Measurements from ENCODE around the gene BLACAT1. TPM values are rescaled to one million over a fixed set of nuclear protein-coding genes. Genes with fewer than 3 reads are reported as not detected.

BLACAT1 gene
- total RNA-seq, 4 donors from 2014 or later: 0.48 TPM; not detected in 3

DNA sequence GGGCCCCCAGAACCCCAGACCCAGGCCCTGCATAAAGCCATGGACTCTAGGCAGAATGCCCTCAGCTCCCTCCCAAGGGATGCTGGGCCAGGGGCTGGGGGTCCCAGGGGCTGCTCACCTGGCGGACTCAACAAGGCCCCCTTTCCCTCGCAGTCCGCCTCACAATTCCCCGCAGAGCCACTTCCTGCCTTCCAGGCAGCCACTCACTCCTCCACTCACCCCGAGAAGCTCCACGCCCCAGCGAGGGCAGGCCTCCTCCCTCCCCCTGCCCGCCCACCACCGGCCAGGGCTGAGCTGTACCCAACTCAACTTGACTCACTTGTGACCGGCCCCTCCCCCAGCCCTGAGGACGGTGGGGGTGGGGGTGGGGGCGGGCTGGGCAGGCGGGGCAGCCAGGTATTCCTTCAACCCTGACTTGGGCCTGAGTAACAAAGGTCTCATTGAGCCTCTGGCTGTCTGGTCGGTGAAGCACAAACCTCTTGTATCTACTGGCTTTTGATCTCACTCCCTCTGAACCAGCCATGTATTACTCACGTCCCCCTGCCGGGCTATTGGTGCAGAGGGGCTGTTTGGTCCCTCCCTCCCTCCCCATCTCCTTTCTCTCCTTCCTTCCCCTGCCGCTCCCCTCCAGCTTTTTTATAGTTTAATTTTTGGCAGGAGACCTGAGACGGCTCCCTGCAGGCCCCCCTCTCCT, 5.9 kb downstream of the BLACAT1 start:
- WGBS, 2 donors (ENCODE audit: low coverage in 1 of 2): 17 to 22% methylated on average over 5 to 17 of the region's 18 CpGs
- peak; percentile 72 for DNase-seq
- Histone ChIP-seq H3K4me3 (peak overlapping the region in 1 of 4 donors; percentile 17), H3K36me3 (no peaks in the 10 kb centered on the region), H3K4me1 (peaks cover 0 to 15% (median 9%) of the 10 kb centered on the region in 4 donors), H3K27ac (peak overlapping the region in 2 of 4 donors; percentile 31 to 33), H3K27me3 (peaks cover 52% of the 10 kb centered on the region), H3K9me3 (no peaks in the 10 kb centered on the region)
- in situ Hi-C loops (cut with MboI; ENCODE audit: low pct_ligation_motif_present in 1 of 4, low pct_unique_long_range_greater_than_20kb in 1 of 4, low sequenced_read_pairs in 3 of 4): no loop called here
- TF ChIP-seq POLR2A (IDR thresholded peaks at IDR 0.05) (peak; percentile 32), POLR2AphosphoS5 (IDR thresholded peaks at IDR 0.05) (no peak), CTCF (IDR thresholded peaks at IDR 0.05) (no peak), EP300 (IDR thresholded peaks at IDR 0.05; ENCODE audit: low read depth) (no peak)
- intact Hi-C loops (cut with DNase I; ENCODE audit: low total_unique reads): no loop called here

GRCh38 chr1:205449254-205449749, 6.5 kb downstream of the BLACAT1 start:
- WGBS, 2 donors (ENCODE audit: low coverage in 1 of 2): 68% methylated on average over 4 of the region's 4 CpGs; no CpG with 5 or more reads in 1 of the 2 donors
- peak overlapping the region in 1 of 4 donors; percentile 17 for H3K4me3 ChIP-seq
- H3K4me1 ChIP-seq: peaks cover 0 to 15% (median 9%) of the 10 kb centered on the region in 4 donors
- DNase-seq: no peak
- peak overlapping the region in 2 of 4 donors; percentile 31 to 33 for H3K27ac ChIP-seq
- in situ Hi-C loops (cut with MboI; ENCODE audit: low pct_ligation_motif_present in 1 of 4, low pct_unique_long_range_greater_than_20kb in 1 of 4, low sequenced_read_pairs in 3 of 4): no loop called here
- peaks cover 46% of the 10 kb centered on the region for H3K27me3 ChIP-seq
- TF ChIP-seq CTCF (IDR thresholded peaks at IDR 0.05) (no peak), POLR2AphosphoS5 (IDR thresholded peaks at IDR 0.05) (no peak), POLR2A (IDR thresholded peaks at IDR 0.05) (no peak), EP300 (IDR thresholded peaks at IDR 0.05; ENCODE audit: low read depth) (no peak)
- intact Hi-C loops (cut with DNase I; ENCODE audit: low total_unique reads): no loop called here
- H3K9me3 ChIP-seq: no peaks in the 10 kb centered on the region
- H3K36me3 ChIP-seq: no peaks in the 10 kb centered on the region

- TF ChIP-seq POLR2A (IDR thresholded peaks at IDR 0.05): no peak
- H3K4me1 ChIP-seq: peaks cover 0 to 15% (median 9%) of the 10 kb centered on the region in 4 donors
- intact Hi-C loops (cut with DNase I; ENCODE audit: low total_unique reads) (no loop called here), in situ Hi-C loops (cut with MboI; ENCODE audit: low pct_ligation_motif_present in 1 of 4, low pct_unique_long_range_greater_than_20kb in 1 of 4, low sequenced_read_pairs in 3 of 4) (no loop called here)
- WGBS, 2 donors (ENCODE audit: low coverage in 1 of 2): 77 to 100% methylated on average over 1 to 6 of the region's 6 CpGs
- no peak overlapping the region for H3K4me3 ChIP-seq
- no peak for DNase-seq
- H3K9me3 ChIP-seq: no peaks in the 10 kb centered on the region
- no peaks in the 10 kb centered on the region for H3K36me3 ChIP-seq
- peak overlapping the region in 1 of 4 donors; percentile 31 for H3K27ac ChIP-seq
- H3K27me3 ChIP-seq: peaks cover 40% of the 10 kb centered on the region
Observed at GRCh38 chr1:205448540-205449253, 7.1 kb downstream of the BLACAT1 start.

DNA sequence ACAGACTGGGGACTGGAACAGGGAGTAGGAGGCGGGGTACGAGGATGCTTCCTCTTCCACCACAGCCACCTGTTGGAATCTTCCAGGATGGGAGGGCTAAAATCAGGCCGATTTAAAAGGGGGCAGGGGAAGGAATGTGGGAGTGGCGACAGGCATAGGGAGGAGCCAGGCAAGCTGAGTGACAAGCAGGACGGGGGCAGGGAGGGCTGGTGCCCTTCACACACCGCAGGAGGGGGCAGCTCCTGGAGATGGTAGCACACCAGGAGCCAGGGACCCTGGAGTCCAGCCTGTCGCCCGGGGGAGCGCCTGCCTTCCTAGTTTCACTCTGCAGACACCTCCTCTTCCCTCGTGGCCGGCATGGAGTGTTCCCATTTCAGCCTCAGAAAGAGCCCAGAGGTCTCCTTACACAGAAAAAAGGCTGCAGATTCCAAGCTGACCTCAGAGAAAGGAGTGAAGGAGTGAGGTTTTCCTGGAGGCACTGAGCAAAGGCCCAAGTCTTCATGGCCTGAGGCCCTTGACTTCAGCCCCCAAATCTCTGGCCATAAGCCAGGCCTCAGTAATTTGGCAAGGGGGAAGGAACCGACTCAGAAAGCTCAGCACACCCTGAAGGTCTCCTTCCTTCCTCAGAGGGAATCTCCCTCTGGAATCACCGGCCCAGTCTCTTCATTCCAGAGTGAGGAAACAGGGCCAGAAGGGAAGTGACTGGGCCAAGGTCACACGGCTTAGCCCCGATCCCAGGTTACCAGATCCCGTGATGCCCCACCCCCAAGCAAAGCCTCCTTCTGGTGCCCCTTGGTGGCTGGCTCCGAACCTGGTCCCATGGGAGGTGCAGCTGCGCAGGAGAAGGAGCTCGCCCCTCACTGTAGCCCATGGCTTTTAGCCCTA, 8.1 kb downstream of the BLACAT1 start:
- H3K4me3 ChIP-seq: no peak overlapping the region
- in situ Hi-C loops (cut with MboI; ENCODE audit: low pct_ligation_motif_present in 1 of 4, low pct_unique_long_range_greater_than_20kb in 1 of 4, low sequenced_read_pairs in 3 of 4): no loop called here
- no peaks in the 10 kb centered on the region for H3K9me3 ChIP-seq
- no peak for TF ChIP-seq POLR2A (IDR thresholded peaks at IDR 0.05)
- peaks cover 0 to 15% (median 9%) of the 10 kb centered on the region in 4 donors for H3K4me1 ChIP-seq
- H3K27ac ChIP-seq: no peak overlapping the region
- WGBS, 2 donors (ENCODE audit: low coverage in 1 of 2): 26 to 59% methylated on average over 3 to 18 of the region's 19 CpGs
- no peak for DNase-seq
- peaks cover 30% of the 10 kb centered on the region for H3K27me3 ChIP-seq
- H3K36me3 ChIP-seq: no peaks in the 10 kb centered on the region
- intact Hi-C loops (cut with DNase I; ENCODE audit: low total_unique reads): no loop called here

All from transverse colon (tissue), 4 donors.